ENCODE results near the gene DEFB115. TPM values are rescaled to one million over a fixed set of nuclear protein-coding genes. Genes with fewer than 3 reads are reported as not detected.

DEFB115 gene
- total and polyA plus RNA-seq, 9 of the 15 experiments (the other 6 are each of a cell fraction or from before 2014, with no cell fraction given), result not detected

DNA sequence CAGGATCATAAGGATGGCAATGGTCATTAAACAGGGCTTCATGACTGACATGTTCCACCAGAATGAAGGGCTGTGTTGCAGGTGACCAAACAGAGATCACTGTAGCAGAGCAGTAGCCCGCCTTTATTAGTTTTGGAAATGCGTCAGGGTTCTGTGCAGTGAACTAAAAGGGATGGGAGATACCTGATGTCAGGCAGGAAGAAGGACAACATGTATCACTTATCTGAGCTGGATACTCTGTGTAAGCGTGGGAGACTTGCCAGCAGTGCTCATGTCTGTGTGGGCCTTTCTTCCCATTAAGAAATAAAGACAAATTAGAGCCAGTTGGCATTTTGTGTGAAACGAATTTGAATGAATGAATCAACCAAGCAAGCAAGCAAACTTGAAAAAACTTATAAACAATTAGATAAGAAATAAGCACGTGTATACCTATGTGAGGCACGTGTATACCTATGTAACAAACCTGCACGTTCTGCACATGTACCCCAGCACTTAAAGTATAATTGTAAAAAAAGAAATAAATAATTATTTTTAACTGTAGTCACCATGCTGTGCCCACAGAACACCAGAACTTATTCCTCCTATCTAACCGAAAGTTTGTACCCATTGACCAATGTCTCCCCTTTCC, 51.2 kb downstream of the DEFB115 start, which contains the start of gene DEFB116:
Gene DEFB116 (minus strand): TSS at position 51 of the 628 bp plus-strand sequence. CDS start 0 bp downstream, at position 51.
- FAIRE-seq (no peak), DNase-seq (ENCODE audit: extremely low read depth in 1 of 4, low spot score in 3 of 4) (no peak), ATAC-seq (no peak)
- Histone ChIP-seq H3K36me3 (ENCODE audit: control insufficient read depth, insufficient read depth, low read length) (no peaks in the 10 kb centered on the region), H3K9ac (ENCODE audit: insufficient read depth in 1 of 2, low read depth in 2 of 2, low read length in 2 of 2) (no peak within 1 kb of the TSS), H3K4me3 (no peak within 1 kb of the TSS), H3K27me3 (ENCODE audit: control insufficient read depth in 2 of 2, insufficient read depth in 2 of 2, low read length in 2 of 2) (no peaks in the 10 kb centered on the region), H3K9me1 (ENCODE audit: control insufficient read depth, insufficient read depth, low read length) (no peaks in the 10 kb centered on the region), H4K20me1 (replicated peaks; ENCODE audit: control insufficient read depth, insufficient read depth, low read length) (no peaks in the 10 kb centered on the region), H3K27ac (ENCODE audit: extremely low read depth, low read depth, low read length) (no peak within 1 kb of the TSS), H3K4me1 (replicated peaks in 1 of 2; ENCODE audit: control insufficient read depth in 2 of 2, insufficient read depth in 2 of 2, low read length in 2 of 2) (no peaks in the 10 kb centered on the region), H3K4me2 (ENCODE audit: insufficient read depth, low read length) (no peak within 1 kb of the TSS), H3K79me2 (ENCODE audit: control insufficient read depth, insufficient read depth, low read length) (no peaks in the 10 kb centered on the region), H3K9me3 (replicated peaks; ENCODE audit: control insufficient read depth, insufficient read depth, low read depth, low read length) (no peaks in the 10 kb centered on the region), H2AFZ (ENCODE audit: low read depth, low read length) (no peak within 1 kb of the TSS)
- no TSS peak for BruUV-seq (replicated peaks)
- 0% methylated on average over 8 of the region's 8 CpGs for WGBS (ENCODE audit: insufficient coverage, low coverage, missing lambda C conversion rate)
- POLR2A ChIA-PET, result no interaction called here
- TF ChIP-seq SMARCE1 (IDR thresholded peaks at IDR 0.05), result no peak
- TF ChIP-seq FOXJ3 (CRISPR knock-in tag; IDR thresholded peaks at IDR 0.05), result no peak
- TF ChIP-seq GABPA (tag; conservative IDR thresholded peaks at IDR 0.05; ENCODE audit: low read depth), result no peak
- no peak for TF ChIP-seq ZNF347 (CRISPR knock-in tag; IDR thresholded peaks at IDR 0.05; ENCODE audit: low read depth)
- no peak for TF ChIP-seq CBX3 (IDR thresholded peaks at IDR 0.05; ENCODE audit: borderline replicate concordance in 1 of 2, low read length in 2 of 2)
- TF ChIP-seq ZNF77 (CRISPR knock-in tag; IDR thresholded peaks at IDR 0.05), result no peak
- TF ChIP-seq, protein P1, sequence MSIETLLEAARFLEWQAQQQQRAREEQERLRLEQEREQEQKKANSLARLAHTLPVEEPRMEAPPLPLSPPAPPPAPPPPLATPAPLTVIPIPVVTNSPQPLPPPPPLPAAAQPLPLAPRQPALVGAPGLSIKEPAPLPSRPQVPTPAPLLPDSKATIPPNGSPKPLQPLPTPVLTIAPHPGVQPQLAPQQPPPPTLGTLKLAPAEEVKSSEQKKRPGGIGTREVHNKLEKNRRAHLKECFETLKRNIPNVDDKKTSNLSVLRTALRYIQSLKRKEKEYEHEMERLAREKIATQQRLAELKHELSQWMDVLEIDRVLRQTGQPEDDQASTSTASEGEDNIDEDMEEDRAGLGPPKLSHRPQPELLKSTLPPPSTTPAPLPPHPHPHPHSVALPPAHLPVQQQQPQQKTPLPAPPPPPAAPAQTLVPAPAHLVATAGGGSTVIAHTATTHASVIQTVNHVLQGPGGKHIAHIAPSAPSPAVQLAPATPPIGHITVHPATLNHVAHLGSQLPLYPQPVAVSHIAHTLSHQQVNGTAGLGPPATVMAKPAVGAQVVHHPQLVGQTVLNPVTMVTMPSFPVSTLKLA (conservative IDR thresholded peaks at IDR 0.05), result no peak
- TF ChIP-seq ZFPM2 (CRISPR knock-in tag; IDR thresholded peaks at IDR 0.05), result no peak
- TF ChIP-seq HNRNPH1 (optimal IDR thresholded peaks at IDR 0.05; ENCODE audit: low read depth, low read length), result no peak
- in situ Hi-C loops (cut with MboI) (loop anchor here (25.0 kb wide), 1 partner anchor 446 kb away; no protein-coding TSS in a partner anchor), intact Hi-C loops (cut with micrococcal nuclease) (no loop called here)
- CTCF ChIA-PET (ENCODE audit: low intra/inter-chr PET ratio), result no interaction called here

Other genes with a start within 250 kb of the DEFB115 start
- gene DEFB116, start 50.9 kb downstream of the DEFB115 start, total RNA-seq (2014; rRNA removed), result not detected in 2 replicates
- not detected in 2 replicates for gene DEFB116, start 50.9 kb downstream of the DEFB115 start, total RNA-seq (2014; rRNA removed; fragmentation: Illumina TruSeq; extraction: Trizol)
- gene DEFB116, start 50.9 kb downstream of the DEFB115 start, total RNA-seq (2015; rRNA removed; fragmentation: Illumina TruSeq; extraction: Trizol), result not detected in 2 replicates
- not detected in 2 replicates for gene DEFB116, start 50.9 kb downstream of the DEFB115 start, total RNA-seq (2021)
- gene DEFB116, start 50.9 kb downstream of the DEFB115 start, polyA plus RNA-seq (2011; rRNA removed), result not detected in 2 replicates
- not detected in 2 replicates for gene DEFB116, start 50.9 kb downstream of the DEFB115 start, polyA plus RNA-seq (2014; fragmentation: Illumina TruSeq; extraction: Trizol)
- gene DEFB116, start 50.9 kb downstream of the DEFB115 start, polyA plus RNA-seq (2014; fragmentation: Nextera tagmentation; extraction: Ambion mirVana), result not detected
- not detected in 2 replicates for gene DEFB116, start 50.9 kb downstream of the DEFB115 start, polyA plus RNA-seq (2014; rRNA removed)
- gene DEFB118, start 110.9 kb downstream of the DEFB115 start, total RNA-seq (2014; rRNA removed), result not detected in 2 replicates
- gene DEFB118, start 110.9 kb downstream of the DEFB115 start, total RNA-seq (2014; rRNA removed; fragmentation: Illumina TruSeq; extraction: Trizol), result not detected in 2 replicates
- gene DEFB118, start 110.9 kb downstream of the DEFB115 start, total RNA-seq (2015; rRNA removed; fragmentation: Illumina TruSeq; extraction: Trizol), result not detected in 2 replicates
- gene DEFB118, start 110.9 kb downstream of the DEFB115 start, total RNA-seq (2021), result not detected in 2 replicates
- not detected in 2 replicates for gene DEFB118, start 110.9 kb downstream of the DEFB115 start, polyA plus RNA-seq (2011; rRNA removed)
- gene DEFB118, start 110.9 kb downstream of the DEFB115 start, polyA plus RNA-seq (2014; fragmentation: Illumina TruSeq; extraction: Trizol), result not detected in 2 replicates
- gene DEFB118, start 110.9 kb downstream of the DEFB115 start, polyA plus RNA-seq (2014; fragmentation: Nextera tagmentation; extraction: Ambion mirVana), result not detected
- not detected in 2 replicates for gene DEFB118, start 110.9 kb downstream of the DEFB115 start, polyA plus RNA-seq (2014; rRNA removed)
- not detected in 2 replicates for gene DEFB119, start 132.9 kb downstream of the DEFB115 start, total RNA-seq (2014; rRNA removed)
- not detected in 2 replicates for gene DEFB119, start 132.9 kb downstream of the DEFB115 start, total RNA-seq (2014; rRNA removed; fragmentation: Illumina TruSeq; extraction: Trizol)
- not detected in 2 replicates for gene DEFB119, start 132.9 kb downstream of the DEFB115 start, total RNA-seq (2015; rRNA removed; fragmentation: Illumina TruSeq; extraction: Trizol)
- gene DEFB119, start 132.9 kb downstream of the DEFB115 start, total RNA-seq (2021), result not detected in 2 replicates
- gene DEFB119, start 132.9 kb downstream of the DEFB115 start, polyA plus RNA-seq (2011; rRNA removed), result not detected in 2 replicates
- not detected in 2 replicates for gene DEFB119, start 132.9 kb downstream of the DEFB115 start, polyA plus RNA-seq (2014; fragmentation: Illumina TruSeq; extraction: Trizol)
- not detected for gene DEFB119, start 132.9 kb downstream of the DEFB115 start, polyA plus RNA-seq (2014; fragmentation: Nextera tagmentation; extraction: Ambion mirVana)
- not detected in 2 replicates for gene DEFB119, start 132.9 kb downstream of the DEFB115 start, polyA plus RNA-seq (2014; rRNA removed)
- gene DEFB121, start 148.6 kb downstream of the DEFB115 start, total RNA-seq (2014; rRNA removed), result not detected in 2 replicates
- gene DEFB121, start 148.6 kb downstream of the DEFB115 start, total RNA-seq (2014; rRNA removed; fragmentation: Illumina TruSeq; extraction: Trizol), result not detected in 2 replicates
- not detected in 2 replicates for gene DEFB121, start 148.6 kb downstream of the DEFB115 start, total RNA-seq (2015; rRNA removed; fragmentation: Illumina TruSeq; extraction: Trizol)
- not detected in 2 replicates for gene DEFB121, start 148.6 kb downstream of the DEFB115 start, total RNA-seq (2021)
- not detected in 2 replicates for gene DEFB121, start 148.6 kb downstream of the DEFB115 start, polyA plus RNA-seq (2011; rRNA removed)
- not detected in 2 replicates for gene DEFB121, start 148.6 kb downstream of the DEFB115 start, polyA plus RNA-seq (2014; fragmentation: Illumina TruSeq; extraction: Trizol)
- not detected for gene DEFB121, start 148.6 kb downstream of the DEFB115 start, polyA plus RNA-seq (2014; fragmentation: Nextera tagmentation; extraction: Ambion mirVana)
- gene DEFB121, start 148.6 kb downstream of the DEFB115 start, polyA plus RNA-seq (2014; rRNA removed), result not detected in 2 replicates
- not detected in 2 replicates for gene DEFB123, start 183.0 kb downstream of the DEFB115 start, total RNA-seq (2014; rRNA removed)
- gene DEFB123, start 183.0 kb downstream of the DEFB115 start, total RNA-seq (2014; rRNA removed; fragmentation: Illumina TruSeq; extraction: Trizol), result not detected in 2 replicates
- gene DEFB123, start 183.0 kb downstream of the DEFB115 start, total RNA-seq (2015; rRNA removed; fragmentation: Illumina TruSeq; extraction: Trizol), result not detected in 2 replicates
- gene DEFB123, start 183.0 kb downstream of the DEFB115 start, total RNA-seq (2021), result not detected in 2 replicates
- gene DEFB123, start 183.0 kb downstream of the DEFB115 start, polyA plus RNA-seq (2011; rRNA removed), result not detected in 2 replicates
- gene DEFB123, start 183.0 kb downstream of the DEFB115 start, polyA plus RNA-seq (2014; fragmentation: Illumina TruSeq; extraction: Trizol), result not detected in 2 replicates
- gene DEFB123, start 183.0 kb downstream of the DEFB115 start, polyA plus RNA-seq (2014; fragmentation: Nextera tagmentation; extraction: Ambion mirVana), result not detected
- not detected in 2 replicates for gene DEFB123, start 183.0 kb downstream of the DEFB115 start, polyA plus RNA-seq (2014; rRNA removed)
- gene DEFB124, start 217.5 kb downstream of the DEFB115 start, total RNA-seq (2014; rRNA removed), result not detected in 2 replicates
- not detected in 2 replicates for gene DEFB124, start 217.5 kb downstream of the DEFB115 start, total RNA-seq (2014; rRNA removed; fragmentation: Illumina TruSeq; extraction: Trizol)
- not detected in 2 replicates for gene DEFB124, start 217.5 kb downstream of the DEFB115 start, total RNA-seq (2015; rRNA removed; fragmentation: Illumina TruSeq; extraction: Trizol)
- gene DEFB124, start 217.5 kb downstream of the DEFB115 start, total RNA-seq (2021), result not detected in 2 replicates
- gene DEFB124, start 217.5 kb downstream of the DEFB115 start, polyA plus RNA-seq (2011; rRNA removed), result not detected in 2 replicates
- gene DEFB124, start 217.5 kb downstream of the DEFB115 start, polyA plus RNA-seq (2014; fragmentation: Illumina TruSeq; extraction: Trizol), result not detected in 2 replicates
- gene DEFB124, start 217.5 kb downstream of the DEFB115 start, polyA plus RNA-seq (2014; fragmentation: Nextera tagmentation; extraction: Ambion mirVana), result not detected
- gene DEFB124, start 217.5 kb downstream of the DEFB115 start, polyA plus RNA-seq (2014; rRNA removed), result not detected in 2 replicates
- gene REM1, start 217.6 kb downstream of the DEFB115 start, total RNA-seq (2014; rRNA removed), result not detected in 2 replicates
- not detected in 2 replicates for gene REM1, start 217.6 kb downstream of the DEFB115 start, total RNA-seq (2014; rRNA removed; fragmentation: Illumina TruSeq; extraction: Trizol)
- gene REM1, start 217.6 kb downstream of the DEFB115 start, total RNA-seq (2015; rRNA removed; fragmentation: Illumina TruSeq; extraction: Trizol), result not detected in 2 replicates
- not detected in 2 replicates for gene REM1, start 217.6 kb downstream of the DEFB115 start, total RNA-seq (2021)
- not detected in 2 replicates for gene REM1, start 217.6 kb downstream of the DEFB115 start, polyA plus RNA-seq (2011; rRNA removed)
- not detected in 2 replicates for gene REM1, start 217.6 kb downstream of the DEFB115 start, polyA plus RNA-seq (2014; fragmentation: Illumina TruSeq; extraction: Trizol)
- not detected for gene REM1, start 217.6 kb downstream of the DEFB115 start, polyA plus RNA-seq (2014; fragmentation: Nextera tagmentation; extraction: Ambion mirVana)
- gene REM1, start 217.6 kb downstream of the DEFB115 start, polyA plus RNA-seq (2014; rRNA removed), result not detected in 2 replicates